Stimulated activated CD4-positive, alpha-beta T cell treated with anti-CD3 and anti-CD28 coated beads, TNF-alpha, amount 100 ng/mL, for 4 hours (primary cell): ENCODE measurements around the gene TMEM132D.

Experiments used
- DNase-seq, 3 experiments: peaks; one replicate each; pipeline ENCODE4 v3.0.0-alpha.2; 2020; ENCODE audit warnings: low read depth in 3 of 3

TMEM132D gene

GRCh38 chr12:129184127-129184928 lies 719.5 kb downstream of the TMEM132D start:
- no peak for DNase-seq

GRCh38 chr12:129179941-129180553 lies 723.8 kb downstream of the TMEM132D start:
- DNase-seq, result no peak

GRCh38 chr12:129169928-129170327 lies 733.9 kb downstream of the TMEM132D start:
- DNase-seq, result no peak

GRCh38 chr12:129163861-129164260 lies 740.0 kb downstream of the TMEM132D start:
- DNase-seq, result no peak

- DNase-seq, result no peak
These were observed 740.4 kb downstream of the TMEM132D start for GRCh38 chr12:129163461-129163860.

GRCh38 chr12:129162805-129163204 lies 741.0 kb downstream of the TMEM132D start:
- DNase-seq, result no peak

GRCh38 chr12:129161511-129161910 lies 742.3 kb downstream of the TMEM132D start:
- no peak for DNase-seq

- DNase-seq, result no peak
These were observed 743.5 kb downstream of the TMEM132D start for GRCh38 chr12:129160282-129160681.

GRCh38 chr12:129152351-129153104 lies 751.3 kb downstream of the TMEM132D start:
- DNase-seq, result no peak

- no peak for DNase-seq
These were observed 753.1 kb downstream of the TMEM132D start for GRCh38 chr12:129150721-129151120.

GRCh38 chr12:129145381-129145780 lies 758.4 kb downstream of the TMEM132D start:
- DNase-seq, result no peak

- DNase-seq, result no peak
These were observed 765.0 kb downstream of the TMEM132D start for GRCh38 chr12:129138776-129139175.

- no peak for DNase-seq
These were observed 767.0 kb downstream of the TMEM132D start for GRCh38 chr12:129136694-129137325.

- no peak for DNase-seq
These were observed 776.1 kb downstream of the TMEM132D start for GRCh38 chr12:129127771-129128170.

GRCh38 chr12:129127211-129127610 lies 776.6 kb downstream of the TMEM132D start:
- DNase-seq, result no peak

GRCh38 chr12:129119537-129119936 lies 784.3 kb downstream of the TMEM132D start:
- no peak for DNase-seq

- DNase-seq, result no peak
These were observed 788.3 kb downstream of the TMEM132D start for GRCh38 chr12:129115558-129115957.

- no peak for DNase-seq
These were observed 793.2 kb downstream of the TMEM132D start for GRCh38 chr12:129110575-129110974.

GRCh38 chr12:129109174-129110001 lies 794.4 kb downstream of the TMEM132D start:
- DNase-seq, result no peak

- no peak for DNase-seq
These were observed 797.1 kb downstream of the TMEM132D start for GRCh38 chr12:129106772-129107171.

- no peak for DNase-seq
These were observed 800.6 kb downstream of the TMEM132D start for GRCh38 chr12:129103231-129103630.
